ENCODE measurements around the gene TXK.
A peak's percentile ranks its signal among the peaks of the same experiment; 100 is the strongest.

The TXK gene

GRCh38 chr4:48105230-48105629 lies 28.8 kb downstream of the TXK start:
- H3K36me3 Mint-ChIP-seq (ENCODE audit: low read depth) = peaks cover 8% of the 10 kb centered on the region
- H3K9me3 Mint-ChIP-seq = no peaks in the 10 kb centered on the region
- H3K4me1 Mint-ChIP-seq (ENCODE audit: low read depth) = peaks cover 16% of the 10 kb centered on the region
- H3K4me3 Mint-ChIP-seq = no peak overlapping the region
- no peak overlapping the region for H3K27ac Mint-ChIP-seq
- no peak for DNase-seq (ENCODE audit: low spot score)
- no peaks in the 10 kb centered on the region for H3K27me3 Mint-ChIP-seq (ENCODE audit: low read depth)

- Mint-ChIP-seq H3K27me3 (ENCODE audit: low read depth) (no peaks in the 10 kb centered on the region), H3K36me3 (ENCODE audit: low read depth) (peaks cover 8% of the 10 kb centered on the region), H3K4me3 (no peak overlapping the region), H3K27ac (peak overlapping the region; percentile 24), H3K4me1 (ENCODE audit: low read depth) (peaks cover 13% of the 10 kb centered on the region), H3K9me3 (no peaks in the 10 kb centered on the region)
- no peak for DNase-seq (ENCODE audit: low spot score)
Observed at GRCh38 chr4:48103483-48104139, 30.4 kb downstream of the TXK start.

- H3K27me3 Mint-ChIP-seq (ENCODE audit: low read depth) = no peaks in the 10 kb centered on the region
- H3K9me3 Mint-ChIP-seq = no peaks in the 10 kb centered on the region
- no peak overlapping the region for H3K4me3 Mint-ChIP-seq
- no peak overlapping the region for H3K27ac Mint-ChIP-seq
- no peak for DNase-seq (ENCODE audit: low spot score)
- H3K36me3 Mint-ChIP-seq (ENCODE audit: low read depth) = peaks cover 8% of the 10 kb centered on the region
- H3K4me1 Mint-ChIP-seq (ENCODE audit: low read depth) = peaks cover 13% of the 10 kb centered on the region
Observed at GRCh38 chr4:48102303-48102702, 31.7 kb downstream of the TXK start.

GRCh38 chr4:48100256-48100655 lies 33.8 kb downstream of the TXK start:
- H3K4me3 Mint-ChIP-seq = no peak overlapping the region
- no peaks in the 10 kb centered on the region for H3K9me3 Mint-ChIP-seq
- H3K27ac Mint-ChIP-seq = no peak overlapping the region
- H3K36me3 Mint-ChIP-seq (ENCODE audit: low read depth) = peaks cover 7% of the 10 kb centered on the region
- DNase-seq (ENCODE audit: low spot score) = no peak
- H3K27me3 Mint-ChIP-seq (ENCODE audit: low read depth) = no peaks in the 10 kb centered on the region
- peaks cover 10% of the 10 kb centered on the region for H3K4me1 Mint-ChIP-seq (ENCODE audit: low read depth)

GRCh38 chr4:48095441-48095840 lies 38.6 kb downstream of the TXK start:
- H3K27me3 Mint-ChIP-seq (ENCODE audit: low read depth) = no peaks in the 10 kb centered on the region
- no peak for DNase-seq (ENCODE audit: low spot score)
- peaks cover 12% of the 10 kb centered on the region for H3K4me1 Mint-ChIP-seq (ENCODE audit: low read depth)
- no peak overlapping the region for H3K27ac Mint-ChIP-seq
- no peak overlapping the region for H3K4me3 Mint-ChIP-seq
- H3K9me3 Mint-ChIP-seq = no peaks in the 10 kb centered on the region
- H3K36me3 Mint-ChIP-seq (ENCODE audit: low read depth) = no peaks in the 10 kb centered on the region

- Mint-ChIP-seq H3K4me1 (ENCODE audit: low read depth) (peaks cover 12% of the 10 kb centered on the region), H3K9me3 (no peaks in the 10 kb centered on the region), H3K4me3 (no peak overlapping the region), H3K27ac (no peak overlapping the region), H3K36me3 (ENCODE audit: low read depth) (no peaks in the 10 kb centered on the region), H3K27me3 (ENCODE audit: low read depth) (no peaks in the 10 kb centered on the region)
- DNase-seq (ENCODE audit: low spot score) = peak; percentile 75
Observed at GRCh38 chr4:48093991-48094416, 40.0 kb downstream of the TXK start.

GRCh38 chr4:48090621-48091020 lies 43.4 kb downstream of the TXK start:
- Mint-ChIP-seq H3K4me1 (ENCODE audit: low read depth) (peaks cover 12% of the 10 kb centered on the region), H3K4me3 (no peak overlapping the region)

GRCh38 chr4:48085821-48086589 lies 48.0 kb downstream of the TXK start:
- no peak overlapping the region for H3K27ac Mint-ChIP-seq
- peaks cover 16% of the 10 kb centered on the region for H3K27me3 Mint-ChIP-seq (ENCODE audit: low read depth)
- H3K4me3 Mint-ChIP-seq = no peak overlapping the region
- H3K4me1 Mint-ChIP-seq (ENCODE audit: low read depth) = no peaks in the 10 kb centered on the region
- DNase-seq (ENCODE audit: low spot score) = no peak
- H3K36me3 Mint-ChIP-seq (ENCODE audit: low read depth) = no peaks in the 10 kb centered on the region
- no peaks in the 10 kb centered on the region for H3K9me3 Mint-ChIP-seq

More at GRCh38 chr4:48090621-48091020, 43.4 kb downstream of the TXK start:
- no peaks in the 10 kb centered on the region for H3K9me3 Mint-ChIP-seq
- no peaks in the 10 kb centered on the region for H3K36me3 Mint-ChIP-seq (ENCODE audit: low read depth)
- no peak for DNase-seq (ENCODE audit: low spot score)
- no peaks in the 10 kb centered on the region for H3K27me3 Mint-ChIP-seq (ENCODE audit: low read depth)
- no peak overlapping the region for H3K27ac Mint-ChIP-seq

- H3K4me3 Mint-ChIP-seq = no peak overlapping the region
- no peak overlapping the region for H3K27ac Mint-ChIP-seq
- H3K36me3 Mint-ChIP-seq (ENCODE audit: low read depth) = no peaks in the 10 kb centered on the region
- peaks cover 16% of the 10 kb centered on the region for H3K27me3 Mint-ChIP-seq (ENCODE audit: low read depth)
- no peaks in the 10 kb centered on the region for H3K9me3 Mint-ChIP-seq
- peaks cover 8% of the 10 kb centered on the region for H3K4me1 Mint-ChIP-seq (ENCODE audit: low read depth)
- no peak for DNase-seq (ENCODE audit: low spot score)
Observed at GRCh38 chr4:48082956-48083355, 51.1 kb downstream of the TXK start.

- Mint-ChIP-seq H3K27ac (no peak overlapping the region), H3K9me3 (no peaks in the 10 kb centered on the region), H3K4me1 (ENCODE audit: low read depth) (peaks cover 8% of the 10 kb centered on the region), H3K4me3 (no peak overlapping the region), H3K36me3 (ENCODE audit: low read depth) (no peaks in the 10 kb centered on the region), H3K27me3 (ENCODE audit: low read depth) (peaks cover 19% of the 10 kb centered on the region)
- no peak for DNase-seq (ENCODE audit: low spot score)
Observed at GRCh38 chr4:48081196-48081595, 52.9 kb downstream of the TXK start.

- Mint-ChIP-seq H3K27me3 (ENCODE audit: low read depth) (peaks cover 17% of the 10 kb centered on the region), H3K36me3 (ENCODE audit: low read depth) (no peaks in the 10 kb centered on the region), H3K4me3 (no peak overlapping the region), H3K9me3 (no peaks in the 10 kb centered on the region), H3K4me1 (ENCODE audit: low read depth) (peaks cover 8% of the 10 kb centered on the region), H3K27ac (no peak overlapping the region)
- DNase-seq (ENCODE audit: low spot score) = no peak
Observed at GRCh38 chr4:48079972-48080391, 54.1 kb downstream of the TXK start.

GRCh38 chr4:48078862-48079655 lies 55.0 kb downstream of the TXK start:
- DNase-seq (ENCODE audit: low spot score) = no peak
- Mint-ChIP-seq H3K36me3 (ENCODE audit: low read depth) (no peaks in the 10 kb centered on the region), H3K9me3 (no peaks in the 10 kb centered on the region), H3K27ac (no peak overlapping the region), H3K27me3 (ENCODE audit: low read depth) (peaks cover 15% of the 10 kb centered on the region), H3K4me1 (ENCODE audit: low read depth) (peaks cover 8% of the 10 kb centered on the region), H3K4me3 (no peak overlapping the region)

- no peak overlapping the region for H3K27ac Mint-ChIP-seq
- no peak for DNase-seq (ENCODE audit: low spot score)
- H3K9me3 Mint-ChIP-seq = no peaks in the 10 kb centered on the region
- no peaks in the 10 kb centered on the region for H3K36me3 Mint-ChIP-seq (ENCODE audit: low read depth)
- H3K4me1 Mint-ChIP-seq (ENCODE audit: low read depth) = peaks cover 8% of the 10 kb centered on the region
- peaks cover 13% of the 10 kb centered on the region for H3K27me3 Mint-ChIP-seq (ENCODE audit: low read depth)
- no peak overlapping the region for H3K4me3 Mint-ChIP-seq
Observed at GRCh38 chr4:48078425-48078824, 55.6 kb downstream of the TXK start.

- H3K4me3 Mint-ChIP-seq = no peak overlapping the region
- no peak for DNase-seq (ENCODE audit: low spot score)
- H3K4me1 Mint-ChIP-seq (ENCODE audit: low read depth) = peaks cover 2% of the 10 kb centered on the region
- no peak overlapping the region for H3K27ac Mint-ChIP-seq
- H3K36me3 Mint-ChIP-seq (ENCODE audit: low read depth) = no peaks in the 10 kb centered on the region
- H3K9me3 Mint-ChIP-seq = no peaks in the 10 kb centered on the region
- H3K27me3 Mint-ChIP-seq (ENCODE audit: low read depth) = peaks cover 3% of the 10 kb centered on the region
Observed at GRCh38 chr4:48074657-48075056, 59.4 kb downstream of the TXK start.
